CD8-positive, alpha-beta memory T cell (primary cell): ENCODE data around the gene PRKCB. TPM values are rescaled to one million over a fixed set of nuclear protein-coding genes. Genes with fewer than 3 reads are reported as not detected.

Experiments
- CTCF ChIA-PET: fragments of 350-600 bp; sonication (Branson Sonifier 250); formaldehyde crosslinking; loops from one replicate; lab custom pipeline; 2021; ENCODE audit warnings: antibody characterized with exemption; lab: Charles Lee
- POLR2A ChIA-PET: fragments of 350-600 bp; sonication (Branson Sonifier 250); formaldehyde crosslinking; loops from one replicate; lab custom pipeline; 2021; ENCODE audit warnings: antibody characterized with exemption; lab: Charles Lee
- DNase-seq, 5 donors: peaks; one replicate each; pipeline versions ENCODE4 v3.0.0 to v3.0.0-alpha.2; 2020 to 2022; ENCODE audit warnings: mixed read lengths in 1 of 5
- H3K27ac ChIP-seq: one replicate; pipeline ENCODE4 v1.7.0; 2013; ENCODE audit warnings: low read depth, mild to moderate bottlenecking, low read length, moderate library complexity
- H3K27me3 ChIP-seq: 2 replicates; pipeline ENCODE4 v1.7.0; 2013; ENCODE audit warnings: low read length, mild to moderate bottlenecking; ENCODE audit not compliant: insufficient read depth, poor library complexity, severe bottlenecking
- H3K36me3 ChIP-seq: 2 replicates; pipeline ENCODE4 v1.7.0; 2013; ENCODE audit warnings: mild to moderate bottlenecking, low read length, moderate library complexity; ENCODE audit not compliant: insufficient read depth
- H3K4me1 ChIP-seq: 2 replicates; pipeline ENCODE4 v1.7.0; 2013; ENCODE audit warnings: mild to moderate bottlenecking, low read length, moderate library complexity; ENCODE audit not compliant: insufficient read depth
- H3K4me3 ChIP-seq: 2 replicates; pipeline ENCODE4 v1.7.0; 2013; ENCODE audit warnings: mild to moderate bottlenecking, low read length
- H3K9me3 ChIP-seq: 2 replicates; pipeline ENCODE4 v1.7.0; 2013; ENCODE audit warnings: mild to moderate bottlenecking, low read length
- H3K27ac Mint-ChIP-seq, 8 donors: one replicate each; pipeline ENCODE4 v1.8.0; 2020 to 2021; ENCODE audit warnings: mixed read lengths in 8 of 8, mild to moderate bottlenecking in 6 of 8, inconsistent platforms in 3 of 8, moderate library complexity in 3 of 8
- H3K27me3 Mint-ChIP-seq, 2 donors: one replicate each; pipeline ENCODE4 v1.8.0; 2020 to 2021; ENCODE audit warnings: mixed read lengths in 2 of 2, mild to moderate bottlenecking in 1 of 2, moderate library complexity in 1 of 2
- H3K36me3 Mint-ChIP-seq, 3 donors: one replicate each; pipeline ENCODE4 v1.8.0; 2020 to 2021; ENCODE audit warnings: mixed read lengths in 3 of 3, inconsistent platforms in 1 of 3, mild to moderate bottlenecking in 1 of 3
- H3K4me1 Mint-ChIP-seq, 3 donors: one replicate each; pipeline ENCODE4 v1.8.0; 2020 to 2021; ENCODE audit warnings: mixed read lengths in 3 of 3, inconsistent platforms in 1 of 3, mild to moderate bottlenecking in 1 of 3
- H3K4me3 Mint-ChIP-seq, 7 donors: one replicate each; pipeline ENCODE4 v1.8.0; 2020 to 2021; ENCODE audit warnings: mixed read lengths in 7 of 7, mild to moderate bottlenecking in 6 of 7, moderate library complexity in 4 of 7, inconsistent platforms in 2 of 7
- H3K9me3 Mint-ChIP-seq, 5 donors: one replicate each; pipeline ENCODE4 v1.8.0; 2020 to 2022; ENCODE audit warnings: mixed read lengths in 5 of 5, mild to moderate bottlenecking in 3 of 5, moderate library complexity in 2 of 5, inconsistent platforms in 1 of 5
- polyA plus RNA-seq: library from polyadenylated mRNA; unstranded; fragments of 300-500 nt; fragmentation: Illumina TruSeq; gene quantifications from one replicate; pipeline ENCODE4 v1.2.3, GENCODE V29; 2021
- total RNA-seq, 2 experiments: library from RNA; stranded (reverse); gene quantifications; one replicate each; pipeline ENCODE4 v1.2.3, GENCODE V29; 2021

Gene PRKCB
- total and polyA plus RNA-seq, 3 experiments from 2014 or later: 96.5 to 136 (median 98.2) TPM

DNA sequence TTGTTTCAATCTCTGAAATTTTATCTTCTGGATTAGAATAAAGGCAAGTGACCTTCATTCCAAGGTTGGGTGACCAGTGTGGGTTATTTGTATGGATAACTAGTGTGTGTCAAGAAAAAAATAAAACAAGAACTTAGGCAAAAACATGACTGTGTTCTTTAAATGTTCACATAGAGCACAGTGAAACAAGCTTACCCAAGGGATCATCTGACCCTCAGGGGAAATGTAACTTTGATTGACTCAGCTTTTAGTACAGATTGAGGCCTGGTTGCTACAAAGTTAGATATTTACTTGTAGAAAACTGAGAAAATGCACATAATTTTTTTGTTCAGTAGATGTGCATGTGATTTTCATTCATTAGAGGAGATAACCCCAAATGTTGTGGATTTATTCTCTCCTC lies 427.0 kb downstream of the PRKCB start:
- Mint-ChIP-seq H3K27me3 (peaks cover 12 to 65% of the 10 kb centered on the region in 2 donors), H3K36me3 (no peaks in the 10 kb centered on the region), H3K4me3 (no peak overlapping the region), H3K27ac (no peak overlapping the region), H3K9me3 (peaks cover 0 to 10% (median 4%) of the 10 kb centered on the region in 5 donors), H3K4me1 (no peaks in the 10 kb centered on the region)
- Histone ChIP-seq H3K9me3 (no peaks in the 10 kb centered on the region), H3K27me3 (peaks cover 3% of the 10 kb centered on the region), H3K4me3 (no peak overlapping the region), H3K4me1 (no peaks in the 10 kb centered on the region), H3K36me3 (no peaks in the 10 kb centered on the region), H3K27ac (no peak overlapping the region)
- no peak for DNase-seq
- POLR2A ChIA-PET: no interaction called here
- CTCF ChIA-PET: interaction anchor here (1.7 kb wide), 1 partner anchor 10 kb away, joined by 4 read pairs; no protein-coding TSS in a partner anchor

Other genes with a start within 250 kb of the PRKCB start
- 100 to 1,000 TPM; 163 to 167 TPM for gene NDUFAB1, start 239.7 kb upstream of the PRKCB start, total RNA-seq
- 217 TPM for gene NDUFAB1, start 239.7 kb upstream of the PRKCB start, polyA plus RNA-seq
- 10 to 100 TPM; 27.7 to 27.8 TPM for gene PALB2, start 194.7 kb upstream of the PRKCB start, total RNA-seq
- gene PALB2, start 194.7 kb upstream of the PRKCB start, polyA plus RNA-seq: 9.3 TPM
- gene DCTN5, start 194.5 kb upstream of the PRKCB start, total RNA-seq: 100 to 1,000 TPM in 1 of 2 experiments, 10 to 100 TPM in 1; 99.1 to 104 TPM
- gene DCTN5, start 194.5 kb upstream of the PRKCB start, polyA plus RNA-seq: 65.1 TPM
- 10 to 100 TPM; 48.3 to 49.7 TPM for gene PLK1, start 157.1 kb upstream of the PRKCB start, total RNA-seq
- 0.41 TPM for gene PLK1, start 157.1 kb upstream of the PRKCB start, polyA plus RNA-seq
- gene ERN2, start 122.8 kb upstream of the PRKCB start, total RNA-seq: not detected
- gene ERN2, start 122.8 kb upstream of the PRKCB start, polyA plus RNA-seq: not detected
- not detected for gene CHP2, start 81.0 kb upstream of the PRKCB start, total RNA-seq
- not detected for gene CHP2, start 81.0 kb upstream of the PRKCB start, polyA plus RNA-seq